Measurements from ENCODE around the gene SLC6A15.

The SLC6A15 gene

GRCh38 chr12:84910549-84911241 is 1.9 kb downstream of the SLC6A15 start:
- TF ChIP-seq GATA3 (IDR thresholded peaks at IDR 0.05; ENCODE audit: low read depth, low read length) (no peak), GATA2 (IDR thresholded peaks at IDR 0.05; ENCODE audit: low read depth, low read length) (no peak)

GRCh38 chr12:84904051-84904450 is 8.5 kb downstream of the SLC6A15 start:
- TF ChIP-seq GATA2 (IDR thresholded peaks at IDR 0.05; ENCODE audit: low read depth, low read length), result no peak
- TF ChIP-seq GATA3 (IDR thresholded peaks at IDR 0.05; ENCODE audit: low read depth, low read length), result no peak

GRCh38 chr12:84891106-84891838 is 21.3 kb downstream of the SLC6A15 start:
- TF ChIP-seq GATA3 (IDR thresholded peaks at IDR 0.05; ENCODE audit: low read depth, low read length) (no peak), GATA2 (IDR thresholded peaks at IDR 0.05; ENCODE audit: low read depth, low read length) (no peak)

- TF ChIP-seq GATA3 (IDR thresholded peaks at IDR 0.05; ENCODE audit: low read depth, low read length), result no peak
- no peak for TF ChIP-seq GATA2 (IDR thresholded peaks at IDR 0.05; ENCODE audit: low read depth, low read length)
Measured at GRCh38 chr12:84889818-84890217, 22.8 kb downstream of the SLC6A15 start.

- TF ChIP-seq GATA2 (IDR thresholded peaks at IDR 0.05; ENCODE audit: low read depth, low read length), result no peak
- no peak for TF ChIP-seq GATA3 (IDR thresholded peaks at IDR 0.05; ENCODE audit: low read depth, low read length)
Measured at GRCh38 chr12:84888861-84889260, 23.7 kb downstream of the SLC6A15 start.

GRCh38 chr12:84877340-84877739 is 35.3 kb downstream of the SLC6A15 start:
- TF ChIP-seq GATA2 (IDR thresholded peaks at IDR 0.05; ENCODE audit: low read depth, low read length), result no peak

GRCh38 chr12:84875241-84875640 is 37.4 kb downstream of the SLC6A15 start:
- no peak for TF ChIP-seq GATA3 (IDR thresholded peaks at IDR 0.05; ENCODE audit: low read depth, low read length)
- TF ChIP-seq GATA2 (IDR thresholded peaks at IDR 0.05; ENCODE audit: low read depth, low read length), result no peak

- no peak for TF ChIP-seq GATA3 (IDR thresholded peaks at IDR 0.05; ENCODE audit: low read depth, low read length)
- TF ChIP-seq GATA2 (IDR thresholded peaks at IDR 0.05; ENCODE audit: low read depth, low read length), result no peak
Measured at GRCh38 chr12:84874825-84875139, 37.8 kb downstream of the SLC6A15 start.

GRCh38 chr12:84874125-84874824 is 38.3 kb downstream of the SLC6A15 start:
- TF ChIP-seq GATA2 (IDR thresholded peaks at IDR 0.05; ENCODE audit: low read depth, low read length), result no peak

GRCh38 chr12:84862186-84862585 is 50.4 kb downstream of the SLC6A15 start:
- no peak for TF ChIP-seq GATA2 (IDR thresholded peaks at IDR 0.05; ENCODE audit: low read depth, low read length)
- no peak for TF ChIP-seq GATA3 (IDR thresholded peaks at IDR 0.05; ENCODE audit: low read depth, low read length)

GRCh38 chr12:84860718-84861117 is 51.9 kb downstream of the SLC6A15 start:
- TF ChIP-seq GATA3 (IDR thresholded peaks at IDR 0.05; ENCODE audit: low read depth, low read length) (no peak), GATA2 (IDR thresholded peaks at IDR 0.05; ENCODE audit: low read depth, low read length) (no peak)

GRCh38 chr12:84858796-84859195 is 53.8 kb downstream of the SLC6A15 start:
- TF ChIP-seq GATA3 (IDR thresholded peaks at IDR 0.05; ENCODE audit: low read depth, low read length), result no peak
- no peak for TF ChIP-seq GATA2 (IDR thresholded peaks at IDR 0.05; ENCODE audit: low read depth, low read length)

- TF ChIP-seq GATA2 (IDR thresholded peaks at IDR 0.05; ENCODE audit: low read depth, low read length), result no peak
- TF ChIP-seq GATA3 (IDR thresholded peaks at IDR 0.05; ENCODE audit: low read depth, low read length), result no peak
Measured at GRCh38 chr12:84857525-84858208, 54.9 kb downstream of the SLC6A15 start.

- no peak for TF ChIP-seq GATA3 (IDR thresholded peaks at IDR 0.05; ENCODE audit: low read depth, low read length)
- no peak for TF ChIP-seq GATA2 (IDR thresholded peaks at IDR 0.05; ENCODE audit: low read depth, low read length)
Measured at GRCh38 chr12:84856156-84856900, 56.3 kb downstream of the SLC6A15 start.

All from SH-SY5Y (cell line).